KMS-11 (cell line): ENCODE measurements around the gene DACT1.

ENCODE experiments used
- H2AFZ ChIP-seq: fragments of 200-600 bp; sonication (generic); 2 replicates; pipeline ENCODE4 v1.6.1; 2016; ENCODE audit warnings: antibody characterized with exemption, mixed run types, low read depth
- H3K27ac ChIP-seq: fragments of 200-600 bp; sonication (generic); 2 replicates; pipeline ENCODE4 v1.6.1; 2016; ENCODE audit warnings: mild to moderate bottlenecking, mixed run types
- H3K27me3 ChIP-seq: fragments of 200-600 bp; sonication (generic); 2 replicates; pipeline ENCODE4 v1.6.1; 2017; ENCODE audit warnings: mild to moderate bottlenecking, low read depth, mixed run types, moderate library complexity; ENCODE audit not compliant: insufficient read depth
- H3K36me3 ChIP-seq: fragments of 200-600 bp; sonication (generic); 2 replicates; pipeline ENCODE4 v1.6.1; 2017; ENCODE audit warnings: mild to moderate bottlenecking, mixed run types; ENCODE audit not compliant: insufficient read depth
- H3K4me1 ChIP-seq: fragments of 200-600 bp; sonication (generic); 2 replicates; pipeline ENCODE4 v1.6.1; 2016; ENCODE audit warnings: mild to moderate bottlenecking, low read depth, mixed run types; ENCODE audit not compliant: poor library complexity, severe bottlenecking
- H3K4me2 ChIP-seq: fragments of 200-600 bp; sonication (generic); 2 replicates; pipeline ENCODE4 v1.7.0; 2016; ENCODE audit warnings: mild to moderate bottlenecking, mixed run types
- H3K4me3 ChIP-seq: fragments of 200-600 bp; sonication (generic); IDR thresholded peaks from 2 replicates; pipeline ENCODE4 v1.6.1; 2017; ENCODE audit warnings: low read depth, low read length, mixed read lengths; ENCODE audit not compliant: insufficient read depth
- H3K79me2 ChIP-seq: fragments of 200-600 bp; sonication (generic); 2 replicates; pipeline ENCODE4 v1.6.1; 2016; ENCODE audit warnings: low read depth, mixed run types; ENCODE audit not compliant: insufficient read depth
- H3K9ac ChIP-seq: fragments of 200-600 bp; sonication (generic); 2 replicates; pipeline ENCODE4 v1.6.1; 2016; ENCODE audit warnings: mild to moderate bottlenecking, mixed run types
- H4K20me1 ChIP-seq: fragments of 200-600 bp; sonication (generic); 2 replicates; pipeline ENCODE4 v1.6.1; 2016; ENCODE audit warnings: mild to moderate bottlenecking, mixed run types; ENCODE audit not compliant: insufficient read depth
- CTCF ChIP-seq: fragments of 200-600 bp; sonication (generic); conservative IDR thresholded peaks from 2 replicates; pipeline ENCODE4 v1.6.1; 2017; ENCODE audit warnings: low read depth, mild to moderate bottlenecking, antibody characterized with exemption, low read length, moderate library complexity, mixed read lengths

The DACT1 gene

GRCh38 chr14:58598028-58598803, 39.5 kb upstream of the DACT1 start:
- Histone ChIP-seq H3K27me3 (no peaks in the 10 kb centered on the region), H3K79me2 (no peaks in the 10 kb centered on the region), H2AFZ (no peak overlapping the region), H3K4me3 (no peak overlapping the region), H3K4me2 (no peak overlapping the region), H4K20me1 (no peaks in the 10 kb centered on the region), H3K9ac (no peak overlapping the region), H3K4me1 (no peaks in the 10 kb centered on the region), H3K36me3 (no peaks in the 10 kb centered on the region), H3K27ac (no peak overlapping the region)
- no peak for TF ChIP-seq CTCF

- no peak overlapping the region for H2AFZ ChIP-seq
- H3K9ac ChIP-seq = no peak overlapping the region
- no peaks in the 10 kb centered on the region for H4K20me1 ChIP-seq
- H3K27ac ChIP-seq = no peak overlapping the region
- H3K79me2 ChIP-seq = no peaks in the 10 kb centered on the region
- no peaks in the 10 kb centered on the region for H3K4me1 ChIP-seq
- H3K4me2 ChIP-seq = no peak overlapping the region
- TF ChIP-seq CTCF = no peak
- H3K27me3 ChIP-seq = no peaks in the 10 kb centered on the region
- no peaks in the 10 kb centered on the region for H3K36me3 ChIP-seq
- H3K4me3 ChIP-seq = no peak overlapping the region
Observed at GRCh38 chr14:58598804-58599525, 38.8 kb upstream of the DACT1 start.

DNA sequence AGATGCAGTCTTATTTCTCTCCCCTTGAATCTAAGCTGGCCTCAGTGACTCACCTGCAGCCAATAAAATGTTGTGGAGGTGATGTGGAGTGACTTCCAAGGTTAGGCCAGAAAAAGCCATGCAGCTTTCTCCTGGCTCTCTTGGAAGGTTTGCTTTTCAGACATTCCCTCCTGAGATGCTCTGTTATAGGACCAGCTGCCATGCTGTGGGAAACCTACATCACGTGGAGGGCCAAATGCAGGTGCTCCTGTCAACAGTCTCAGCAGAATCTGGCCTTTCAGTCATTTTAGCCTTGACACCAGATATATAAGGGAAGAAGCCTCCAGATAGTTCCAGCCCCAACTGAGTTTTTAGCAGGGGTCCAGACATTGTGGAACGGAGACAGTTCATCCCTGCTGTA, 38.1 kb upstream of the DACT1 start:
- Histone ChIP-seq H3K4me3 (no peak overlapping the region), H3K79me2 (no peaks in the 10 kb centered on the region), H3K4me1 (no peaks in the 10 kb centered on the region), H4K20me1 (no peaks in the 10 kb centered on the region), H3K9ac (no peak overlapping the region), H3K27me3 (no peaks in the 10 kb centered on the region), H3K36me3 (no peaks in the 10 kb centered on the region), H2AFZ (no peak overlapping the region), H3K27ac (no peak overlapping the region), H3K4me2 (no peak overlapping the region)
- TF ChIP-seq CTCF = no peak

- no peak overlapping the region for H3K4me3 ChIP-seq
- no peak overlapping the region for H3K4me2 ChIP-seq
- H3K9ac ChIP-seq = no peak overlapping the region
- H2AFZ ChIP-seq = no peak overlapping the region
- H3K27ac ChIP-seq = no peak overlapping the region
- H4K20me1 ChIP-seq = no peaks in the 10 kb centered on the region
- H3K79me2 ChIP-seq = no peaks in the 10 kb centered on the region
- no peaks in the 10 kb centered on the region for H3K4me1 ChIP-seq
- H3K27me3 ChIP-seq = no peaks in the 10 kb centered on the region
- H3K36me3 ChIP-seq = no peaks in the 10 kb centered on the region
- no peak for TF ChIP-seq CTCF
Observed at GRCh38 chr14:58605465-58605864, 32.3 kb upstream of the DACT1 start.
